Mammary epithelial cell (primary cell): ENCODE measurements around the gene TST.

Experiments
- CTCF ChIP-seq, 2 donors: IDR thresholded peaks in 1 of 2; conservative IDR thresholded peaks in 1 of 2; 2 replicates each; pipeline ENCODE4 v1.5.1; 2011 to 2012; ENCODE audit warnings: inconsistent platforms in 2 of 2, low read length in 2 of 2, mild to moderate bottlenecking in 2 of 2, control low read depth in 1 of 2, low read depth in 1 of 2; ENCODE audit not compliant: insufficient read depth in 1 of 2; ENCODE audit errors: extremely low read depth in 1 of 2
- EZH2 ChIP-seq: IDR thresholded peaks from 2 replicates; pipeline ENCODE4 v1.6.1; 2012; ENCODE audit warnings: low read length, inconsistent platforms, borderline replicate concordance

- TF ChIP-seq CTCF (conservative IDR thresholded peaks at IDR 0.05 in 1 of 2, IDR thresholded peaks at IDR 0.05 in 1 of 2; ENCODE audit: extremely low read depth in 1 of 2, insufficient read depth in 1 of 2, low read depth in 1 of 2, low read length in 2 of 2) = no peak
- no peak for TF ChIP-seq EZH2
These were observed 41.8 kb downstream of the TST start for GRCh38 chr22:36977401-36977861.
